Fibroblast of skin of left biceps (primary cell): ENCODE measurements around the gene KCNJ12.

Experiments used
- DNase-seq, 2 experiments: peaks; one replicate each; pipeline ENCODE4 v3.0.0-alpha.2; 2013; ENCODE audit warnings: low read depth in 2 of 2

The KCNJ12 gene

GRCh38 chr17:21368545-21369246 lies 7.5 kb upstream of the KCNJ12 start:
- no peak for DNase-seq

GRCh38 chr17:21369395-21369794 lies 6.8 kb upstream of the KCNJ12 start:
- DNase-seq = no peak

GRCh38 chr17:21370430-21370829 lies 5.7 kb upstream of the KCNJ12 start:
- no peak for DNase-seq

GRCh38 chr17:21371511-21372081 lies 4.6 kb upstream of the KCNJ12 start:
- no peak for DNase-seq

GRCh38 chr17:21372256-21372954 lies 3.8 kb upstream of the KCNJ12 start:
- DNase-seq = no peak

GRCh38 chr17:21373036-21373435 lies 3.1 kb upstream of the KCNJ12 start:
- DNase-seq = no peak

GRCh38 chr17:21373696-21374440 lies 2.3 kb upstream of the KCNJ12 start:
- DNase-seq = no peak

- no peak for DNase-seq
Measured at GRCh38 chr17:21374441-21375161, 1.6 kb upstream of the KCNJ12 start.

- no peak for DNase-seq
Measured at GRCh38 chr17:21375162-21375560, 996 bp upstream of the KCNJ12 start.

- no peak for DNase-seq
Measured at GRCh38 chr17:21375757-21376080, 438 bp upstream of the KCNJ12 start.

- no peak for DNase-seq
Measured at GRCh38 chr17:21376759-21377690, 868 bp downstream of the KCNJ12 start.

GRCh38 chr17:21377705-21378396 lies 1.7 kb downstream of the KCNJ12 start:
- no peak for DNase-seq

GRCh38 chr17:21378553-21378952 lies 2.4 kb downstream of the KCNJ12 start:
- DNase-seq = no peak

GRCh38 chr17:21379080-21379711 lies 3.0 kb downstream of the KCNJ12 start:
- DNase-seq = no peak

- DNase-seq = no peak
Measured at GRCh38 chr17:21380659-21381058, 4.5 kb downstream of the KCNJ12 start.

GRCh38 chr17:21381076-21381706 lies 5.0 kb downstream of the KCNJ12 start:
- no peak for DNase-seq

GRCh38 chr17:21382560-21383495 lies 6.7 kb downstream of the KCNJ12 start:
- no peak for DNase-seq

GRCh38 chr17:21385281-21385845 lies 9.2 kb downstream of the KCNJ12 start:
- DNase-seq = no peak
